WTC11 (cell line): Measurements from ENCODE around the gene NUP93. TPM values are rescaled to one million over a fixed set of nuclear protein-coding genes. Genes with fewer than 3 reads are reported as not detected.
A peak's percentile ranks its signal among the peaks of the same experiment; 100 is the strongest.

Experiments
- ATAC-seq: fragments of 200-7000 bp; cut with Tn5 transposase; 2 replicates; pipeline ENCODE4 v1.10.0; 2021; ENCODE audit warnings: mild to moderate bottlenecking, moderate library complexity
- CTCF ChIA-PET: fragments of 300-600 bp; sonication (Branson Sonifier 250); formaldehyde crosslinking; loops from one replicate; lab custom pipeline; 2021; ENCODE audit warnings: antibody characterized with exemption; lab: Charles Lee
- POLR2A ChIA-PET: fragments of 350-600 bp; sonication (Branson Sonifier 250); formaldehyde crosslinking; loops from one replicate; lab custom pipeline; 2021; ENCODE audit warnings: antibody characterized with exemption; lab: Charles Lee
- DNase-seq: peaks from one replicate; pipeline ENCODE4 v3.0.0; 2021; ENCODE audit warnings: low spot score
- H3K27ac Mint-ChIP-seq: 2 replicates; pipeline ENCODE4 v1.8.0; 2021; ENCODE audit warnings: mixed read lengths
- H3K27me3 Mint-ChIP-seq: 2 replicates; pipeline ENCODE4 v1.8.0; 2021; ENCODE audit warnings: low read depth, mild to moderate bottlenecking, moderate library complexity, mixed read lengths
- H3K36me3 Mint-ChIP-seq: 2 replicates; pipeline ENCODE4 v1.8.0; 2021; ENCODE audit warnings: mixed read lengths
- H3K4me1 Mint-ChIP-seq: 2 replicates; pipeline ENCODE4 v1.8.0; 2022; ENCODE audit warnings: mixed read lengths
- H3K4me3 Mint-ChIP-seq: 2 replicates; pipeline ENCODE4 v1.8.0; 2021; ENCODE audit warnings: mild to moderate bottlenecking, moderate library complexity, mixed read lengths
- H3K9me3 Mint-ChIP-seq: 2 replicates; pipeline ENCODE4 v1.8.0; 2021; ENCODE audit warnings: mixed read lengths
- ARID4B ChIP-seq: sonication (generic); formaldehyde crosslinking; IDR thresholded peaks from 2 replicates; pipeline ENCODE4 v1.8.0; 2023; ENCODE audit warnings: missing genetic modification reagents, mild to moderate bottlenecking, borderline replicate concordance
- ATF1 ChIP-seq: sonication (generic); formaldehyde crosslinking; IDR thresholded peaks from 2 replicates; pipeline ENCODE4 v1.8.1; 2023; ENCODE audit warnings: mild to moderate bottlenecking, moderate library complexity, missing genetic modification reagents
- CREM ChIP-seq: sonication (generic); formaldehyde crosslinking; IDR thresholded peaks from 2 replicates; pipeline ENCODE4 v1.8.1; 2022; ENCODE audit warnings: mild to moderate bottlenecking, missing genetic modification reagents, moderate library complexity
- CTCF ChIP-seq: fragments of 200-600 bp; IDR thresholded peaks from 2 replicates; pipeline ENCODE4 v1.8.0; 2022; ENCODE audit warnings: antibody characterized with exemption
- E2F5 ChIP-seq: sonication (generic); formaldehyde crosslinking; IDR thresholded peaks from 2 replicates; pipeline ENCODE4 v1.8.1; 2022; ENCODE audit warnings: mild to moderate bottlenecking, moderate library complexity, missing genetic modification reagents
- EMX1 ChIP-seq: fragments of 250-450 bp; sonication (Bioruptor Pico); IDR thresholded peaks from 2 replicates; pipeline ENCODE4 v1.8.0; 2021; ENCODE audit warnings: mild to moderate bottlenecking
- ESRRA ChIP-seq: sonication (generic); formaldehyde crosslinking; IDR thresholded peaks from 2 replicates; pipeline ENCODE4 v1.8.1; 2022; ENCODE audit warnings: mild to moderate bottlenecking, missing genetic modification reagents, borderline replicate concordance
- FOXJ3 ChIP-seq: sonication (generic); formaldehyde crosslinking; IDR thresholded peaks from 2 replicates; pipeline ENCODE4 v1.9.0; 2021; ENCODE audit warnings: missing genetic modification reagents, mild to moderate bottlenecking, borderline replicate concordance
- GRHL2 ChIP-seq: fragments of 250-450 bp; sonication (Bioruptor Pico); IDR thresholded peaks from 2 replicates; pipeline ENCODE4 v1.8.0; 2022; ENCODE audit warnings: mild to moderate bottlenecking, moderate library complexity; ENCODE audit not compliant: insufficient replicate concordance, severe bottlenecking
- GTF2I ChIP-seq: fragments of 250-450 bp; sonication (Bioruptor Pico); conservative IDR thresholded peaks from 2 replicates; pipeline ENCODE4 v1.4.0; 2021; ENCODE audit warnings: mild to moderate bottlenecking
- NR3C1 ChIP-seq: sonication (generic); formaldehyde crosslinking; conservative IDR thresholded peaks from 2 replicates; pipeline ENCODE4 v1.8.1; 2023; ENCODE audit warnings: low read depth, mild to moderate bottlenecking, missing genetic modification reagents
- PREB ChIP-seq: sonication (generic); formaldehyde crosslinking; IDR thresholded peaks from 2 replicates; pipeline ENCODE4 v1.8.1; 2022; ENCODE audit warnings: mild to moderate bottlenecking, missing genetic modification reagents, moderate library complexity, borderline replicate concordance
- RORB ChIP-seq: fragments of 250-450 bp; sonication (Bioruptor Pico); IDR thresholded peaks from 2 replicates; pipeline ENCODE4 v1.9.0; 2021; ENCODE audit warnings: mild to moderate bottlenecking
- SMAD3 ChIP-seq: sonication (generic); formaldehyde crosslinking; IDR thresholded peaks from 2 replicates; pipeline ENCODE4 v1.8.0; 2022; ENCODE audit warnings: missing genetic modification reagents, mild to moderate bottlenecking, borderline replicate concordance
- SMAD4 ChIP-seq: sonication (generic); formaldehyde crosslinking; IDR thresholded peaks from 2 replicates; pipeline ENCODE4 v1.8.0; 2022; ENCODE audit warnings: mild to moderate bottlenecking, missing genetic modification reagents
- SOX15 ChIP-seq: fragments of 250-450 bp; sonication (Bioruptor Pico); IDR thresholded peaks from 2 replicates; pipeline ENCODE4 v1.9.0; 2021; ENCODE audit warnings: mild to moderate bottlenecking
- ZMAT4 ChIP-seq: fragments of 250-450 bp; sonication (Bioruptor Pico); IDR thresholded peaks from 2 replicates; pipeline ENCODE4 v1.9.0; 2021; ENCODE audit warnings: mild to moderate bottlenecking
- ZNF232 ChIP-seq: sonication (generic); formaldehyde crosslinking; IDR thresholded peaks from 2 replicates; pipeline ENCODE4 v1.8.0; 2022; ENCODE audit warnings: mild to moderate bottlenecking, missing genetic modification reagents
- total RNA-seq: library from RNA; stranded (reverse); gene quantifications from 3 replicates; pipeline ENCODE4 v1.2.3, GENCODE V29; 2021

NUP93 gene
- total RNA-seq, 1 experiment from 2014 or later = 185 TPM

- H3K27ac Mint-ChIP-seq = peak overlapping the region; percentile 59; the same call in 1 of the 2 replicates
- H3K9me3 Mint-ChIP-seq = no peaks in the 10 kb centered on the region
These were observed 53.4 kb downstream of the NUP93 start for GRCh38 chr16:56783344-56783743.

More at GRCh38 chr16:56783344-56783743, 53.4 kb downstream of the NUP93 start:
- TF ChIP-seq RORB (CRISPR knock-in tag) (no peak), E2F5 (no peak), SOX15 (CRISPR knock-in tag) (no peak), ESRRA (no peak), CTCF (no peak), CREM (CRISPR knock-in tag) (no peak), ATF1 (CRISPR knock-in tag) (no peak), GTF2I (CRISPR knock-in tag) (no peak), PREB (CRISPR knock-in tag) (no peak), FOXJ3 (CRISPR knock-in tag) (no peak), ZNF232 (CRISPR knock-in tag) (no peak), EMX1 (CRISPR knock-in tag) (no peak), ZMAT4 (no peak), NR3C1 (CRISPR knock-in tag) (no peak), SMAD3 (CRISPR knock-in tag) (no peak), ARID4B (CRISPR knock-in tag) (no peak), GRHL2 (CRISPR knock-in tag) (no peak), SMAD4 (CRISPR knock-in tag) (no peak)
- ATAC-seq (no peak), DNase-seq (no peak)
- no peak overlapping the region for H3K4me3 Mint-ChIP-seq
- POLR2A ChIA-PET = no interaction called here
- H3K36me3 Mint-ChIP-seq = no peaks in the 10 kb centered on the region
- CTCF ChIA-PET = interaction anchor here (0.5 to 4.1 kb wide), 4 partner anchors 10 to 465 kb away, joined by 3 to 15 read pairs (median 6); no protein-coding TSS in a partner anchor
- H3K27me3 Mint-ChIP-seq = no peaks in the 10 kb centered on the region
- H3K4me1 Mint-ChIP-seq = peaks cover 90% of the 10 kb centered on the region
